ENCODE results near the gene HOXC9.
"Not testable (repeated sequence)": the region's sequence is repeated elsewhere in the genome, so short reads cannot be mapped to it uniquely, and the experiment has no call there.

Gene HOXC9

DNA sequence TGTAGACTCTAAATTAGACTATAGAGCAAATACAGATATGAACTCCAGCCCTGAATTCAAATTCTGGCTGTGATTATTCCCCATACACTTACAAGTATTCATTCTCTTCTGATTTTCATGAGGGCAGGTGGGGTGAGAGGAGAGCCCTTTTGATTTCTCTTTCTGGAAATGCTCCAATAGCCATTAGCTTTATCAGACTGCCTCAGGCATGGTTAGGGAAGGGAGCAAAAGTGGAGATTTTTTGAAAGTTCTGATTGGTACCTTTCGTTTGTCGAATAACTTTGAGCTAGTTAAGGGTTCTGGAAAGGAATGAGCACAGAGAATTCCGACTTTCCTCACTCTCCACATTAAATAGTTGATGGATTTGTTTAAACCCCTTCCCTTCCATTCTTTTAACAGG lies 40.7 kb downstream of the HOXC9 start:
- DNase-seq, result no peak

DNA sequence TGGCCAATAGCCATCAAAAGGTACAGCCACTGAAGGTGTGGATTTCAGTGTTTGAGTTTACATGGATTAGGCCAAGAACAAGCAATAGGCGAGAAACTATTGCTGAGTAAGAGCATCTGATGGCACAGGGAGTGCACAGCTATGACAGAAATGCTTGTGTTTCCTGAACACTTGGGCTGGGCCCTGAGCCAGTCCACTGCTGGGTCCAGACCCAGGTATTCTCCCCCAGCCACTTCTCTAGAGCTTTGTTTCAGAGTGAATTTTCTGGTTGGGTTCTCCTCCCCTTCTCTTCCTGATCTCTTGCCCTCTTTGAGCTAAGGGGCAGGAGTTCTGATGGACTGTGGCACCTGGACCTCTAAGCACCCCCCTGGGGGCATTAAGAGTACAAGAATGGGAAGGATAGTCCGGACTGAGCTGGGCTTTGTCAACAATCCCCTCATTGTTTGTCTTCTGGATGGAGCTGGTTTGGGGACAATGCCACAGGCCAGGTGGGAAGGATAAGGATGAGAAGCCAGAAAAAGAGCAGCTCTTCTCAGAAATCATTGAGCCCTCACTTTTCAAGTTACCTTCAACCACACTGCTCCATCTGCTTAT lies 41.2 kb downstream of the HOXC9 start:
- DNase-seq, result no peak

DNA sequence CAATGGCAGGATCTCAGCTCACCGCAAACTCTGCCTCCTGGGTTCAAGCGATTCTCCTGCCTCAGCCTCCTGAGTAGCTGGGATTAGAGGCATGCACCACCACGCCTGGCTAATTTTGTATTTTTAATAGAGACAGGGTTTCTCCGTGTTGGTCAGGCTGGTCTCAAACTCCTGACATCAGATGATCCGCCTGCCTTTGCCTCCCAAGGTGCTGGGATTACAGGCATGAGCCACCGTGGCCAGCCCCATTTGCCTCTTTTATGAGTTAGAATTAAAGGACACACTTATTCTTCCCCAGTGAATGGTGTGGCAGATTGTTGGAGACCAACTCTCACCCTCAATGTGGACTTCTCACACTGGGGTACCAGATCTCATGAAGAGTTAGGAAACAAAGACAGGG lies 42.1 kb downstream of the HOXC9 start:
- not testable (repeated sequence) for DNase-seq

DNA sequence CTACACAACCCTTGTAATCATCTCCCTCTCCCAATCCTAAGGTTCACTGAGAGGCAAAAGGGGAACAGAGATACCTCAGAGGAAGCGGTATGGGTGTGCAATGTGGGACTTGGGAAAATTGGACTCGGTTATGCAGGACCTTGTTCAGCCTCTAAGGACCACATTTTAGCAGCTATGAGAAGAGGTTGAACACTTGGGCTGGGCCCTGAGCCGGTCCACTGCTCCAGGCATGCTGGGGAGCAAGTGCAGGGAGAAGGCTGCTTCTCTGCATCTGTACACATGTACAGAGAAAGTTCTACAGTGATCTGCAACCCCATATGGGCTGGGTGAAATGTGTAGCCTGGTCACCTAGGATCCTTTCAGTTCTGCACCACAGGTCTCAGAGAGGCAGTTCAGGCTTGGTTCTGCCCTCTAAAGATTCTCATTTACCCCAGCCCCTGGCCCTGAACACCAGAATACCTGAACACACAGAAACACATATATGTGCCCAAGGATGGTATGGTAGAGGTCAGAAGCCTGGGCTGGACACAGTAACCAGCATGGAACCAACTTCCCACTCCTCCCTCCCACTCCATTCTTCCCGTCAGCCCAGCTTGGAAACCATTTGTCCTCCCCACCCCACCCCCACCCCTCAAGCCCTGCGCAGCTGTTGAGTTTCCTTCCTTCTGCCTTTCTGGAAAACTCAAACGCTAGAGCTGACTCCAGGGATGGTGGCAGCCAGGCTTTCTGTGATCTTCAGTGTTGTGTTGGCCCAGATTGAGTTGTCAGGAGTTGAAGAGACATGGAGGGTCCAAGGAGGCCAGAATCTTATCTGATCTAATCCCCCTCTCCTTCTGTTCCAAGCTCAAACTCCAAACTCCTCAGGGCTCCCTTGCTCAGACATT lies 43.3 kb downstream of the HOXC9 start:
- DNase-seq, result no peak

DNA sequence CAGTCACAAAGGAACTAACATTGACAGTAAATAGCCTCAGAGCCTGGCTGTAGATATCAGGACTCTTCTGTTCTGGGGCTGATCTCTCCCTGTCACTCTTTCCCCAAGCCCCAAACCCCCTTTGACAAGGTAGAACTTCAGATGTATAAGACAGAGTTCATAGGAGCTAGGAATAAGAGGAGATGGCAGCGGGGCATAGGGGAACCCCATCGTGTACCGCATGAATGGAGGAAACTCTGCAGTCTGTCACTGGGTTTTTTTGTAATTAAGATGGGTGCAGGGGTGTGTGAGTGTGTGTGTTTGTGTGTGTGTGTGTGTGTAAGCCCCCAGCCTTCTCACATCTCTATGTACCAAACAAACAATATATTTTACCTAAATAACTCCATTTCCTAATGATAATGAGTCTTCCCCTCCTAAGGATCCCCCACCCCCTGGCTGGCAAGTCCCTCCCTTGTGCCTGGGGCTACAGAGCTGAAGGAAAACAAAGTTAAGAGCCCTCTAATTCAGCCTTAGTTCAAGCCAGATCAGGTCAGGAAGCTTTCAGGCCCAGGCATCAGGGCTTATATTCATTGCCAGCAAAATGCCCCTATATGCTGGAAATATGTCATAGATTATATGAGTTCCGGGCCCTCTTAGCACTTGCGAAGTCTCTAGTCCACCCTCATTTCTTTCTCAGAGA lies 44.6 kb downstream of the HOXC9 start:
- no peak for DNase-seq

DNA sequence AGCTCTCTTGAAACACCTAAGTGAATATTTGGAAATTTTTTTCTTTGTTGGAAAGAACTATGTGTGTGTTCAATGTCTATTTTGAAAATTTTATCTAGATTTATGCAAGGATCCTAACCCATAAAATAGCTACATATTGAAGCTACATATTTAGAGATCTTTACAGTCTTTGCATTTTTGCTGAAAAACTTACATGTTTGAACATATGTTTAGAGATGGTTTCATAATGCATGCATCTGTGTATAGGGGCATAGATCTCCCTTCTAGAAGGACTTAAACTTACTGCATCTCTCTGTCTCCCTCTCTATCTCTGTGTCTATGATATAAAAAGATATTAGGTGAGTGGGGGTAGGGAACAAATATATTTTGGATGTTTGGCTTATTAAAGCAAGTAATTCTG lies 45.4 kb downstream of the HOXC9 start:
- no peak for DNase-seq

DNA sequence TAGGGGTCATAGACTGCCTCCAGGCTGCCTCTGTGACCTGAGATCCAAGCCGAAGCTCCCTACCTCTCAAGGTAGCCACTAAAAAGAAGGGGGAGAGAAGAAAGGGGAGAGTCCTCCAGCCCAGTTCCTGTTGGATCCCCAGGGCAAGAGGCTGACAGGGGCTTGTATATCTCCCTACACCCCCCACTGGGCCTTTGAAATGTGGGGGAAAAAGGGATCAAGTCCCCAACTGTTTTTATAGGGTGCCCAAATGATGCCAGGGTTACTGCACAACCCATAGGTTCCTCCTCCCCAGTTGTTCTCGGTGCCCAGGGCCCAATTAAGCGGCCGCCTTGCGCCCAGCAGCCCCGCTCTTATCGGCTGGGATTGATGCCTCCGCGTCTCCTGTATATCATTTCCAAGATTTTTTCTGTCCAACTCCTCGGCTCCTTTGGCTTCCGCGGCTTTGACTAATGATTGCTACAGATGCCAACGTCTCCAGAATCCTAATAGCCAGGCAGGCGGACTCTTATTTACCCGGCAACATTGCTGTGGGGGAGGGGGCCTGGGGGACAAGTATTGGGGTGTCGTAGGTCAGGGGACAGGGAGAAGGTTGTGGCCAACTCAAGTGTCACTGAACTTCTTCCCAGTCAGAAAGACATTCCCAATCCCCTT lies 46.0 kb downstream of the HOXC9 start:
- DNase-seq, result no peak

- DNase-seq, result no peak
These were observed 46.8 kb downstream of the HOXC9 start for GRCh38 chr12:54046809-54047159.

- DNase-seq, result no peak
These were observed 47.4 kb downstream of the HOXC9 start for GRCh38 chr12:54047160-54047963.

DNA sequence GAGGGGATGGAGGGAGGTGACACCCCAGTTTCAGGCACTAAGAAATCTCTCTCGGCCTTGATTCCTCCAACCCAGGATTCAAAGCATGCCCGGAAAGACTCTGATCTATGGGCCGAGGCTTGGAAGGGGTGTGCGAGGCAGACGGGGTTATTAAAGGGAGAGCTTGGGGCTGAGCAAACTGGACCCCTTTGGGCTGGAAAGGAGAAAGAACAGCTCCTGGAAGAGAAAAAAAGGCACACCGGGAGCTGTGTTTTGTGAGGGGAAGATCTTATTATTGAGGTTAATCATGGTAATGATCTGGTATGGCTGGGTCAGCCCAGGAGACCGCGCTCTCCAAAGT lies 48.0 kb downstream of the HOXC9 start:
- DNase-seq, result no peak

GRCh38 chr12:54048406-54049093 lies 48.6 kb downstream of the HOXC9 start:
- no peak for DNase-seq

DNA sequence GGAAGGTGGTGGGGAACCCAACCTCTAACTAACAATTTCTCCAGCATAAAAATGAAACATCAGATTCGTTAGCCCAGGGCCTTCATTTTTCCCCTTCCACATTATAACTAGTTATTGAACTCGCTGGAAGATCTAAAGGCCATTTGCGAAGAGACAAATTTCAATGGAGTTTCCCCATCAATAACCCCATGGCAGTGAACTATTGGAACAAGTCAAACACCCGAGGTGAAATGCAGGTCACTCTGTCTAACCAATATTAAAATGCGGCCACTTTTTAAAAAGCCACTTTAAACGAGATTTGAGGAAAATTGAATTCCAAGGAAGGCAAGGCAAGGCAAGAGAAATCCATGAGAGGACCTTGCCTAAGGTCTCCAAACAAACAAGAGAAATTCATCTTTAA lies 49.1 kb downstream of the HOXC9 start:
- DNase-seq, result no peak

- DNase-seq, result no peak
These were observed 50.5 kb downstream of the HOXC9 start for GRCh38 chr12:54050482-54050810.

DNA sequence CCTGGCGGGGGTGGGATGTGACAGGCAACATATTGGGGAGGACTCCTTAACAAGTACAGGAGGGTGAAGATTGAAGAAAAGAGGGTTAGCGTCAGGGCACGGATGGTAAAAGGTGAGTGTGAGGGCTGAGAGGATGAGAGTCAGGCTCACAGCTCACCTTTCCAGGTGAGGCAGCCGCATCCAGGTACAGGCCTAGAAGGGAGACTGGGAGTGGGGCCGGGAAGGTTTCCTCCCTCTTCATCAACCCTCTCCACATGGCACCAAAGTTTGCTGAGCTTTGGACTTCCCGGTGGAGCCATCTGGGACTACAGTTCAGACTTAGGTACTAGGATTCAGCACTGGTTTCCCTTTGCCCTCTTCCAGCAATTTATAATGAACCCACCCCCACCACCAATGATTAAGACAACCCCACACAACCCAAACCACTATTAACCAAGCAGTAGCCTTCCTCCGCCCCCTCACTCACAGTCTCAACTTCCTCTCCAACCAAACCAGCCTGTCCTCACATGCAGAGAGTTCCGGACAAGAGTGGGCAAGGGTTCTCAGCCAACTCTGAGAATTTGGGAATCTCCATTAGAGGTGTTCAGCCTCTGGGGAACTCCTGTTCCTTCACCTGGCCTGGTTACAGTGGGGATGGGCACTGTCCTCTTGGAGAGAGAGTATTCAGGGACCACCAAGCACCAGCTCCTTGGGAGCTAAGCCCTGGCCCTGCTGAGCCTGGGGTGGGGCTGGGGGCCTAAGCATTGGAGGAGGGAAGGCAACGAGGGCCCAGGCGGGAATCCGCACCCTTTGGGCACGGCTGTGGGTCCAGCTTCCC lies 51.3 kb downstream of the HOXC9 start:
- DNase-seq, result no peak

- no peak for DNase-seq
These were observed 52.0 kb downstream of the HOXC9 start for GRCh38 chr12:54051874-54052437.

DNA sequence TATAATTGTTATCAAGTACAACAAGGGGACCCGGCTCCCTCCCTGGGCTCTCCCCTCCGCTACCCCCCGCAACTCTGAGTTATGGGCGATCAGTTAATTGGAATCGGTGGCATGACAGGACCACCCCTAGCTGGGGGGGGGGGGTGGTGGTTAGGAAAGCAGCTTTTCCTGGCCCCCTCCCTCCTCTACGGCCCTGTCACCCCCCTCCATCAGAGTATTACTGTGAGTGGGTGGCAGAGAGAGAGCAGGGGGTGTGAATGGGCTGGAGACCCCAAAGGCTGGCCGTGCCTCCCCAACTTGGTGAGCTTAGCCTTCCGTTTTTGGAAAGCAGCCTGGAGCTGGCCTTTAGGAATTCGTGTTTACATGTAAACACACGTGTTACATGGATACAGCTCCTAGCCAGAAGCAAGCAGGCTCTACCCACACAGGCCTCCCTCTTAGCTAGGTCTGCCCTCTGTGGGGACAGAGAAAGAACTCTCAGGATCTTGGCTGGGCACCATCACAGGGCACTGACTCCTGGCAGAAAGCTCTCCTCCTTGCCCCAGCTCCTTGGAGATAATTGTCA lies 52.6 kb downstream of the HOXC9 start:
- DNase-seq, result no peak

Measured in activated gamma-delta T cell (primary cell).